Measurements from ENCODE around the gene ZNF428. TPM values are rescaled to one million over a fixed set of nuclear protein-coding genes. Genes with fewer than 3 reads are reported as not detected.

ZNF428 gene
- total and polyA plus RNA-seq, 2 of the 8 experiments (the other 6 are each of a cell fraction or from before 2014, with no cell fraction given): 7.8 to 16.7 TPM

- no peak for TF ChIP-seq JUN (IDR thresholded peaks at IDR 0.05; ENCODE audit: low read depth, low read length)
- TF ChIP-seq NRF1 (IDR thresholded peaks at IDR 0.05; ENCODE audit: low read depth, low read length): no peak
- TF ChIP-seq RNF2 (IDR thresholded peaks at IDR 0.05; ENCODE audit: borderline replicate concordance, low read depth, low read length, missing control alignments, poor library complexity, severe bottlenecking): no peak
- no peak for TF ChIP-seq KDM1A (IDR thresholded peaks at IDR 0.05; ENCODE audit: borderline replicate concordance, low read length)
- TF ChIP-seq RAD21 (IDR thresholded peaks at IDR 0.05 in 1 of 2, conservative IDR thresholded peaks at IDR 0.05 in 1 of 2; ENCODE audit: low read depth in 2 of 2, low read length in 2 of 2): no peak
- TF ChIP-seq SP4 (IDR thresholded peaks at IDR 0.05; ENCODE audit: low read length): no peak
- TF ChIP-seq BACH1 (IDR thresholded peaks at IDR 0.05; ENCODE audit: low read length): no peak
- TF ChIP-seq TAF1 (IDR thresholded peaks at IDR 0.05; ENCODE audit: low read depth, low read length): no peak
- no peak for TF ChIP-seq TEAD4 (IDR thresholded peaks at IDR 0.05; ENCODE audit: low read depth, low read length)
- no peak for TF ChIP-seq YY1 (IDR thresholded peaks at IDR 0.05; ENCODE audit: low read depth, low read length)
- TF ChIP-seq NANOG (IDR thresholded peaks at IDR 0.05; ENCODE audit: insufficient read depth, low read depth, low read length, poor library complexity, severe bottlenecking): no peak
- TF ChIP-seq ATF3 (IDR thresholded peaks at IDR 0.05; ENCODE audit: insufficient read depth, low read depth, low read length): no peak
- TF ChIP-seq SP1 (IDR thresholded peaks at IDR 0.05; ENCODE audit: low read depth, low read length): no peak
- WGBS, 2 experiments (ENCODE audit: extremely low coverage in 1 of 2, insufficient coverage in 1 of 2, insufficient read length in 1 of 2, insufficient replicate concordance in 2 of 2, low coverage in 1 of 2, low lambda C conversion rate in 2 of 2, missing lambda C conversion rate in 1 of 2): 100% methylated on average over 1 of the region's 1 CpG; no CpG with 5 or more reads in 1 of the 2 experiments
These were observed 3.5 kb upstream of the ZNF428 start for GRCh38 chr19:43622956-43623355.

More at GRCh38 chr19:43622956-43623355, 3.5 kb upstream of the ZNF428 start:
- H4K20me1 ChIP-seq (replicated peaks in 1 of 2; ENCODE audit: control insufficient read depth in 1 of 2, insufficient read depth in 2 of 2, low read length in 2 of 2): peaks cover 1 to 3% of the 10 kb centered on the region in 2 experiments
- H3K36me3 ChIP-seq (ENCODE audit: control insufficient read depth in 2 of 4, insufficient read depth in 4 of 4, low read length in 3 of 4): no peaks in the 10 kb centered on the region; a peak in 2 of 8 replicates
- H3K18ac ChIP-seq (ENCODE audit: extremely low read depth, low read length): no peak overlapping the region
- no peak overlapping the region for H2BK15ac ChIP-seq (ENCODE audit: low read length)
- ChIA-PET CTCF (ENCODE audit: partially characterized antibody) (interaction anchor here (1.6 kb wide), 1 partner anchor 29 kb away, joined by 10 read pairs; no protein-coding TSS in a partner anchor), POLR2A (ENCODE audit: partially characterized antibody) (interaction anchor here (0.6 to 2.1 kb wide), 6 partner anchors 13 to 40 kb away, joined by 3 to 12 read pairs (median 4); partner anchors contain the start of genes IRGQ and ZNF576)
- no peak overlapping the region for H3K4me3 ChIP-seq (ENCODE audit: extremely low read depth in 1 of 4, insufficient read depth in 2 of 4, low read depth in 3 of 4, low read length in 4 of 4)
- H3K14ac ChIP-seq (ENCODE audit: insufficient read length): no peak overlapping the region
- no peaks in the 10 kb centered on the region for H3K27me3 ChIP-seq (replicated peaks in 1 of 4; ENCODE audit: control insufficient read depth in 3 of 4, extremely low read depth in 1 of 4, insufficient read depth in 3 of 4, low read length in 3 of 4)
- peaks cover 6 to 16% (median 11%) of the 10 kb centered on the region in 4 experiments for H3K4me1 ChIP-seq (replicated peaks in 1 of 4; ENCODE audit: control insufficient read depth in 3 of 4, insufficient read depth in 4 of 4, low read length in 3 of 4)
- H2AFZ ChIP-seq (ENCODE audit: low read length): no peak overlapping the region
- H2BK120ac ChIP-seq (replicated peaks; ENCODE audit: low read depth, low read length): no peak overlapping the region
- H3K79me1 ChIP-seq (ENCODE audit: low read depth, low read length): no peaks in the 10 kb centered on the region; the same call in 1 of the 2 replicates
- no peak overlapping the region for H3K9ac ChIP-seq (replicated peaks in 1 of 4; ENCODE audit: extremely low read depth in 1 of 4, low read depth in 3 of 4, low read length in 3 of 4)
- no peak overlapping the region for H3K4me2 ChIP-seq (ENCODE audit: insufficient read depth in 1 of 2, low read depth in 2 of 2, low read length in 2 of 2)
- H2AK5ac ChIP-seq (ENCODE audit: low read depth, low read length): 0 out of 2 replicates have a peak overlapping the region, but pooled peaks have one; percentile 0
- no peak overlapping the region for H4K91ac ChIP-seq (replicated peaks; ENCODE audit: insufficient read length, low read length)
- no peak overlapping the region for H3K23ac ChIP-seq (ENCODE audit: insufficient read length)
- H2BK5ac ChIP-seq (ENCODE audit: low read depth, low read length): no peak overlapping the region
- H3K9me3 ChIP-seq (ENCODE audit: insufficient read depth in 2 of 2, low read depth in 1 of 2, low read length in 1 of 2): no peaks in the 10 kb centered on the region
- no peak overlapping the region for H2BK12ac ChIP-seq (ENCODE audit: low read depth, low read length)
- no peak overlapping the region for H4K8ac ChIP-seq (ENCODE audit: extremely low read depth, insufficient read depth, low read length)
- H3K23me2 ChIP-seq (ENCODE audit: low read depth, low read length): peaks cover 10% of the 10 kb centered on the region
- no peak for DNase-seq (ENCODE audit: low read depth in 1 of 2, low spot score in 2 of 2)
- no peak overlapping the region for H3K4ac ChIP-seq (replicated peaks; ENCODE audit: insufficient read length, low read depth, low read length)
- H3K79me2 ChIP-seq (ENCODE audit: control insufficient read depth in 1 of 2, insufficient read depth in 2 of 2, low read length in 2 of 2): peaks cover 0 to 2% of the 10 kb centered on the region in 2 experiments; a peak in 2 of 4 replicates
- no peak overlapping the region for H2BK20ac ChIP-seq (ENCODE audit: low read length)
- no peak overlapping the region for H4K5ac ChIP-seq (ENCODE audit: insufficient read length, low read depth, low read length)
- FAIRE-seq: no peak
- H3K56ac ChIP-seq (replicated peaks; ENCODE audit: insufficient read length, low read depth, low read length): no peak overlapping the region
- H3K27ac ChIP-seq (ENCODE audit: low read depth, low read length): no peak overlapping the region
